PC-3 (cell line): ENCODE results near the gene KCNK2. TPM values are rescaled to one million over a fixed set of nuclear protein-coding genes. Genes with fewer than 3 reads are reported as not detected.

Experiments
- ATAC-seq: fragments of 200-7000 bp; cut with Tn5 transposase; 2 replicates; pipeline ENCODE4 v1.9.1; 2020; ENCODE audit warnings: mild to moderate bottlenecking, moderate library complexity
- BruUV-seq: library from RNA; stranded (reverse); fragments of 400-500 nt; replicated peaks from 2 replicates; lab custom pipeline; 2021; lab: Mats Ljungman, UMichigan
- CTCF ChIA-PET: fragments of 300-600 bp; sonication (Branson Sonifier 250); formaldehyde crosslinking; loops from one replicate; lab custom pipeline; 2022; ENCODE audit warnings: antibody characterized with exemption; lab: Charles Lee
- POLR2A ChIA-PET: fragments of 300-600 bp; sonication (Branson Sonifier 250); formaldehyde crosslinking; loops from one replicate; lab custom pipeline; 2022; ENCODE audit warnings: antibody characterized with exemption; ENCODE audit not compliant: unreplicated experiment; lab: Charles Lee
- DNase-seq: peaks from one replicate; pipeline ENCODE4 v3.0.0-alpha.2; 2015
- H2AFZ ChIP-seq: fragments of 300-600 bp; sonication (generic); 2 replicates; pipeline ENCODE4 v1.6.0; 2016; ENCODE audit warnings: antibody characterized with exemption, low read length
- H3F3A ChIP-seq: fragments of 300-600 bp; sonication (generic); one replicate; pipeline ENCODE4 v1.6.0; 2017; ENCODE audit warnings: antibody characterized with exemption, low read length, control low read depth, mild to moderate bottlenecking; ENCODE audit not compliant: unreplicated experiment
- H3K27ac ChIP-seq: fragments of 300-600 bp; sonication (generic); 2 replicates; pipeline ENCODE4 v1.5.1; 2016; ENCODE audit warnings: mild to moderate bottlenecking, low read length
- H3K27me3 ChIP-seq: fragments of 300-600 bp; sonication (generic); 2 replicates; pipeline ENCODE4 v1.6.1; 2016; ENCODE audit warnings: low read length, mixed read lengths
- H3K36me3 ChIP-seq: fragments of 300-600 bp; sonication (generic); 2 replicates; pipeline ENCODE4 v1.6.1; 2016; ENCODE audit warnings: low read depth, mixed run types, low read length, mixed read lengths
- H3K4me1 ChIP-seq: fragments of 300-600 bp; sonication (generic); 2 replicates; pipeline ENCODE4 v1.5.1; 2016; ENCODE audit warnings: low read length; ENCODE audit not compliant: insufficient read depth
- H3K4me2 ChIP-seq: fragments of 300-600 bp; sonication (generic); 2 replicates; pipeline ENCODE4 v1.6.0; 2016; ENCODE audit warnings: low read length
- H3K4me3 ChIP-seq: fragments of 300-600 bp; sonication (generic); 2 replicates; pipeline ENCODE4 v1.5.1; 2016; ENCODE audit warnings: mild to moderate bottlenecking, low read length, mixed read lengths
- H3K79me2 ChIP-seq: fragments of 300-600 bp; sonication (generic); 2 replicates; pipeline ENCODE4 v1.6.1; 2017; ENCODE audit warnings: low read length, mixed read lengths
- H3K9ac ChIP-seq: fragments of 300-600 bp; sonication (generic); 2 replicates; pipeline ENCODE4 v1.6.0; 2016; ENCODE audit warnings: mild to moderate bottlenecking, low read length
- H3K9me2 ChIP-seq: fragments of 300-600 bp; sonication (generic); replicated peaks from 2 replicates; pipeline ENCODE4 v1.6.1; 2016; ENCODE audit warnings: mixed run types, low read length, mixed read lengths
- H3K9me3 ChIP-seq: fragments of 300-600 bp; sonication (generic); 2 replicates; pipeline ENCODE4 v1.6.1; 2016; ENCODE audit warnings: low read length, mixed read lengths
- H4K20me1 ChIP-seq: fragments of 300-600 bp; sonication (generic); 2 replicates; pipeline ENCODE4 v1.6.1; 2016; ENCODE audit warnings: low read length, mixed read lengths
- CTCF ChIP-seq: fragments of 300-600 bp; sonication (generic); conservative IDR thresholded peaks from 2 replicates; pipeline ENCODE4 v1.5.1; 2017; ENCODE audit warnings: antibody characterized with exemption, low read depth, mild to moderate bottlenecking, low read length
- EZH2 ChIP-seq: fragments of 300-600 bp; sonication (generic); IDR thresholded peaks from one replicate; pipeline ENCODE4 v1.6.1; 2017; ENCODE audit warnings: antibody characterized with exemption, mild to moderate bottlenecking, low read length; ENCODE audit not compliant: unreplicated experiment
- EZH2phosphoT487 ChIP-seq: fragments of 300-600 bp; sonication (generic); IDR thresholded peaks from 2 replicates; pipeline ENCODE4 v1.6.1; 2018; ENCODE audit warnings: mild to moderate bottlenecking, antibody characterized with exemption, low read length, borderline replicate concordance
- intact Hi-C: fragments of 100-400 bp; cut with micrococcal nuclease; formaldehyde crosslinking; loops from 2 replicates; pipeline ENCODE4 v1.9.0; 2023
- total RNA-seq: library from RNA; depleted of rRNA; stranded (reverse); fragments of >200 nt; gene quantifications from 2 replicates; pipeline ENCODE4 v1.2.3, GENCODE V29; 2014

The KCNK2 gene
- total RNA-seq, 1 experiment from 2014 or later = not detected

GRCh38 chr1:215040190-215040589 is 42.3 kb upstream of the KCNK2 start:
- peaks cover 11% of the 10 kb centered on the region; the same call in 1 of the 2 replicates for H3K27me3 ChIP-seq
- H3K36me3 ChIP-seq = no peaks in the 10 kb centered on the region
- H4K20me1 ChIP-seq = no peaks in the 10 kb centered on the region
- CTCF ChIA-PET = no interaction called here
- ATAC-seq (no peak), DNase-seq (no peak)
- no peak for TF ChIP-seq EZH2phosphoT487
- TF ChIP-seq CTCF = no peak
- no peak for TF ChIP-seq EZH2
- no peak overlapping the region for H3K9ac ChIP-seq
- POLR2A ChIA-PET = no interaction called here
- 0 out of 2 replicates have a peak, but pooled peaks cover 4% of the 10 kb centered on the region for H3K9me3 ChIP-seq
- no peaks in the 10 kb centered on the region for H3K4me1 ChIP-seq
- H3K4me3 ChIP-seq = no peak overlapping the region
- no TSS peak for BruUV-seq
- no peaks in the 10 kb centered on the region for H3F3A ChIP-seq
- no peaks in the 10 kb centered on the region for H3K79me2 ChIP-seq
- H3K9me2 ChIP-seq = no peaks in the 10 kb centered on the region
- no peak overlapping the region for H3K27ac ChIP-seq
- intact Hi-C loops = no loop called here
- no peak overlapping the region for H2AFZ ChIP-seq
- no peak overlapping the region for H3K4me2 ChIP-seq

GRCh38 chr1:215043401-215043800 is 39.1 kb upstream of the KCNK2 start:
- no peaks in the 10 kb centered on the region for H3K9me2 ChIP-seq
- no peaks in the 10 kb centered on the region for H4K20me1 ChIP-seq
- H3K36me3 ChIP-seq = no peaks in the 10 kb centered on the region
- no peak overlapping the region for H3K4me2 ChIP-seq
- CTCF ChIA-PET = no interaction called here
- no peak for ATAC-seq
- POLR2A ChIA-PET = no interaction called here
- peaks cover 5% of the 10 kb centered on the region; the same call in 1 of the 2 replicates for H3K27me3 ChIP-seq
- no peak overlapping the region for H3K27ac ChIP-seq
- TF ChIP-seq EZH2phosphoT487 = no peak
- H3K79me2 ChIP-seq = no peaks in the 10 kb centered on the region
- no peak overlapping the region for H3K9ac ChIP-seq
- no peak overlapping the region for H2AFZ ChIP-seq
- no peaks in the 10 kb centered on the region for H3F3A ChIP-seq
- DNase-seq = no peak
- 0 out of 2 replicates have a peak, but pooled peaks cover 4% of the 10 kb centered on the region for H3K9me3 ChIP-seq
- no TSS peak for BruUV-seq
- no peak overlapping the region for H3K4me3 ChIP-seq
- intact Hi-C loops = no loop called here
- H3K4me1 ChIP-seq = no peaks in the 10 kb centered on the region

- H3K4me3 ChIP-seq = no peak overlapping the region
- DNase-seq (no peak), ATAC-seq (no peak)
- no peak overlapping the region for H2AFZ ChIP-seq
- H3K4me1 ChIP-seq = no peaks in the 10 kb centered on the region
- H3K27me3 ChIP-seq = no peaks in the 10 kb centered on the region
- ChIA-PET CTCF (no interaction called here), POLR2A (no interaction called here)
- H3K9me3 ChIP-seq = 0 out of 2 replicates have a peak, but pooled peaks cover 4% of the 10 kb centered on the region
- H3K36me3 ChIP-seq = no peaks in the 10 kb centered on the region
- H3K9me2 ChIP-seq = no peaks in the 10 kb centered on the region
- H4K20me1 ChIP-seq = no peaks in the 10 kb centered on the region
- BruUV-seq = no TSS peak
- H3K79me2 ChIP-seq = no peaks in the 10 kb centered on the region
- H3F3A ChIP-seq = no peaks in the 10 kb centered on the region
- H3K9ac ChIP-seq = no peak overlapping the region
- H3K27ac ChIP-seq = no peak overlapping the region
- intact Hi-C loops = no loop called here
- TF ChIP-seq EZH2 (no peak), CTCF (no peak), EZH2phosphoT487 (no peak)
- no peak overlapping the region for H3K4me2 ChIP-seq
Measured at GRCh38 chr1:215044151-215044550, 38.4 kb upstream of the KCNK2 start.
